Liver (tissue), 3 donors: ENCODE data around the gene LRRC2.

Source experiments
- EGR1 ChIP-seq, 2 donors: IDR thresholded peaks; 2 replicates each; pipeline ENCODE4 v1.6.1; 2016 to 2018; ENCODE audit warnings: antibody characterized with exemption in 2 of 2, low read depth in 2 of 2
- SP1 ChIP-seq: IDR thresholded peaks from 2 replicates; pipeline ENCODE4 v1.6.1; 2018; ENCODE audit warnings: antibody characterized with exemption, mild to moderate bottlenecking
- TF ChIP-seq, protein P1 (sequence below): fragments of 150-350 bp; IDR thresholded peaks from 2 replicates; pipeline ENCODE4 v1.5.1; 2017; ENCODE audit warnings: improper control_type of control experiment, low read depth, low read length; ENCODE audit not compliant: missing input control
- donor health status: healthy.
- donor health status: healthy.

DNA sequence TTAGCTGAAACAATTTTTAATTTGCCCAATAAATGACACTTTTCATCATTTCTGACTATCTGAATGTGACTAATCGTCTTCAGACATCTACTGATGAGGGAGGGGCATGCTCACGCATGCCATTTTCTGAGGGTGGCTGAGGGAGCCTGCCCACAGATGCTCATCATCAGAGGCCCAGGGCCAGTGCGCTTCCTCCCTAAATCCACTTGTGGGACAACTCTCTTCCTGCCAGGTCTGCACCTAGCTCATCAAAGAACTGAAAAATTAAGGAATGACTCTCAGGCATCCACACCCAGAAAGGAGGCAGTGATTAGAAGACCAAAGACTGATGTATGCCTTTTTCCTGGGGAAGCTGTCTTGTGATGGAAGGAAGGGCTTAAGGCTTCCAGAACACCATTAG is 45.6 kb downstream of the LRRC2 start:
- TF ChIP-seq, protein P1, sequence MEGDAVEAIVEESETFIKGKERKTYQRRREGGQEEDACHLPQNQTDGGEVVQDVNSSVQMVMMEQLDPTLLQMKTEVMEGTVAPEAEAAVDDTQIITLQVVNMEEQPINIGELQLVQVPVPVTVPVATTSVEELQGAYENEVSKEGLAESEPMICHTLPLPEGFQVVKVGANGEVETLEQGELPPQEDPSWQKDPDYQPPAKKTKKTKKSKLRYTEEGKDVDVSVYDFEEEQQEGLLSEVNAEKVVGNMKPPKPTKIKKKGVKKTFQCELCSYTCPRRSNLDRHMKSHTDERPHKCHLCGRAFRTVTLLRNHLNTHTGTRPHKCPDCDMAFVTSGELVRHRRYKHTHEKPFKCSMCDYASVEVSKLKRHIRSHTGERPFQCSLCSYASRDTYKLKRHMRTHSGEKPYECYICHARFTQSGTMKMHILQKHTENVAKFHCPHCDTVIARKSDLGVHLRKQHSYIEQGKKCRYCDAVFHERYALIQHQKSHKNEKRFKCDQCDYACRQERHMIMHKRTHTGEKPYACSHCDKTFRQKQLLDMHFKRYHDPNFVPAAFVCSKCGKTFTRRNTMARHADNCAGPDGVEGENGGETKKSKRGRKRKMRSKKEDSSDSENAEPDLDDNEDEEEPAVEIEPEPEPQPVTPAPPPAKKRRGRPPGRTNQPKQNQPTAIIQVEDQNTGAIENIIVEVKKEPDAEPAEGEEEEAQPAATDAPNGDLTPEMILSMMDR: no peak
- TF ChIP-seq SP1 (no peak), EGR1 (IDR thresholded peaks at IDR 0.05; ENCODE audit: low read depth in 2 of 2) (no peak)
